Measurements from ENCODE around the gene TST. TPM values are rescaled to one million over a fixed set of nuclear protein-coding genes. Genes with fewer than 3 reads are reported as not detected.

TST gene
- total RNA-seq, 1 experiment from 2014 or later, result 45.7 TPM

DNA sequence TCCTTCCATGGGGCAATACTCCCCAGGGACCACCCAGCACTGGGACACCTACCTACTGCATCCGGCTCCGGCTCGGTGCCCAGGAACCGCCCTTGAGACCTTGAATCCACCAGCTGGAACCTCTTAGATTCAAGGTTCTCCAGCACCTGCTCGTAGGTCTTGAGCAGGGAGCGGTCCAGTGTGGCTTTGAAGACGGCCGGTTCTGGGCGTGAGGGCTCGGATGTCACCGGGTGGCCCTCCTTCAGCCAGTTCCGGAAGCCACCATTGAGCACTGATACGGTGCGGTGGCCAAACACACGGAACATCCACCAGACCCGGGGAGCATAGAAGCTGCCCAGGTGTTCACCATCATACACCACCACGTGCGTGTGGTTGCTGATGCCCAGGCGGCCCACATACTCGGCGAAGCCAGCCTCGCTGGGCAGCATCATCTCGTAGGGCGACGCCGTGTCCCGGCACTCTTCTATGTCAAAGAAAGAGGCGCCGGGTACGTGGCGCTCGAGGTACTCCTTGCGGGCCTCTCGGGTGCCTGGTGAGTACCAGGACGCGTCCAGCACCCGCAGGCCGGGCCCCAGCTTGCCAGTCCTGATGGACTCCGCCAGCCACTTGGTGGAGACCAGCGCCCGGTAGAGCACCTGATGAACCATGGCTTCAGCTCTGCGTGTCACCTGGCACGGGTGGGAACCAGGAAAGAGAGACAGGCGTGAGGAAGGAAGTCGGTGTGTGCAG, 997 bp downstream of the TST start:
- H3K36me3 ChIP-seq (replicated peaks; ENCODE audit: control insufficient read depth, insufficient read depth, low read length), result peaks cover 4% of the 10 kb centered on the region
- H3K27me3 ChIP-seq (ENCODE audit: control insufficient read depth, insufficient read depth, low read length), result no peaks in the 10 kb centered on the region
- H3K4me3 ChIP-seq (ENCODE audit: insufficient read depth, low read depth, low read length), result peak overlapping the region; percentile 91
- no peak for DNase-seq

DNA sequence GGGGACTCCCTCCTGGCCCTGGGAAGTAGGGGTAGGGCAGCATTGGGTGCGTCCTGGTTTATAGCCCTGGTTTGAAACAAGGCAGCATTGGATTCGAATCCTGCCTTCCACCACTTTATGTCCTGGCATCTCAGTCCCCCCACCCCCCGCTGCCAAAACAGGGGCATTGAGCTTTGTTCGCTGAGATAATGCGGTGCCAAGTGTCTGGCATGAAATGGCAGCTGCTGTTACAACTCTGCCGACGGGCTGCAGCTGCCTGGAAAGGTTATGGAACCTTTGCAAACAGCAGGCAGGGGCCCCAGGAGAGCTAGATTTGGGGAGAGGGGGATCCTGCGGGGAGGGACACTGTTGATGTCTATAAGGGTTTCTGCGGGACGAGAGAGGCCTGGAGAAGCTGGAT, 1.9 kb downstream of the TST start:
- DNase-seq, result no peak
- peaks cover 4% of the 10 kb centered on the region for H3K36me3 ChIP-seq (replicated peaks; ENCODE audit: control insufficient read depth, insufficient read depth, low read length)
- H3K27me3 ChIP-seq (ENCODE audit: control insufficient read depth, insufficient read depth, low read length), result no peaks in the 10 kb centered on the region
- no peak overlapping the region for H3K4me3 ChIP-seq (ENCODE audit: insufficient read depth, low read depth, low read length)

DNA sequence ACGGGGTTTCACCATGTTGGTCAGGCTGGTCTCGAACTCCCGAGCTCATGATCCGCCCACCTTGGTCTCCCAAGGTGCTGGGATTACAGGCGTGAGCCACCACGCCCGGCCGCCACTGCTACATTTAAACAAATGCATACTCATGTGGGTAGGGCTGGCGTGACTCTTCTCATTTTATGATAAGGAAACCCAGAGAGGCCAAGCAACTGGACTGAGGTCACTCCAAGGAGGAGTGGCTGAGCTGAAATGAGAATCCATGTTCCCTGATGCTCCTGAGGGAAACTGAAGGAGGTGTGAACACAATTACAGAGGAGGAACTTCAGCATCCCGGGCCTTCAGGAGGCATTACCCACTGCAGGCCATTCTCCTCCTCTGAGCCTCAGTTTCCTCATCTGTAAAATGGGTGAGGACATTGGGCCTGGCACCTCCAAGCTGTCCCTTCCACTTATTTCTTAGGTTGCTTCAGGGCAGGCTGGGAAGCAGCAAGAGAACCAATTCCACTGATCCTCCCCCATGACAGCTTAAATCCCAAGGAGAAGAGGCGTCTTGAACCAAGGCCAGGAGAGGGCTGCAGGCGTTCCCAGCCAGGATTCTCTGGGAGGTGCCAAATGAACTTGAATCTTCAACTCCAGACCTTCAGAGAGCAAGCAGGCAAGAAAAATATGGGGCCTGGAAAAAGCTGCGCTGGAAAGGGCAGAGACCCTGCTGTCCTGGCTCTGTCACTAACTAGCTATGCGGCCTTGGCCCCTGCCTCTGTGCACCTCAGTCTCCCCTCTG, 2.9 kb downstream of the TST start:
- Histone ChIP-seq H3K4me3 (ENCODE audit: insufficient read depth, low read depth, low read length) (no peak overlapping the region), H3K27me3 (ENCODE audit: control insufficient read depth, insufficient read depth, low read length) (no peaks in the 10 kb centered on the region), H3K36me3 (replicated peaks; ENCODE audit: control insufficient read depth, insufficient read depth, low read length) (peaks cover 4% of the 10 kb centered on the region)
- DNase-seq, result no peak

DNA sequence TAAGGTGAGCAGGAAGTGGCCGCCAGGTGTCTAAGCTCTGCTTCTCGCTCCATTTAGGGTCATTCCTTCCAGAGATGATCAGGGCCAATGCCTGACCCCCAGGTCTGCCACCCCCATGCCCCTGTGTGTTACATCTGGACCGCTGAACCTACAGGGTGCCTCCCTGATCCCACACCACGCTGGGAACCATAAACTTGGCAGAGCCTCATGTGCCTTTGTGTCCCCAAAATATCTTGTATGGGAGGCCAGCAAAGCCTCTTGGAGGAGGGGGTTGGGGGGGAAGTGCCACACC, 3.7 kb downstream of the TST start:
- Histone ChIP-seq H3K4me3 (ENCODE audit: insufficient read depth, low read depth, low read length) (no peak overlapping the region), H3K27me3 (ENCODE audit: control insufficient read depth, insufficient read depth, low read length) (no peaks in the 10 kb centered on the region), H3K36me3 (replicated peaks; ENCODE audit: control insufficient read depth, insufficient read depth, low read length) (peaks cover 4% of the 10 kb centered on the region)
- DNase-seq, result no peak

DNA sequence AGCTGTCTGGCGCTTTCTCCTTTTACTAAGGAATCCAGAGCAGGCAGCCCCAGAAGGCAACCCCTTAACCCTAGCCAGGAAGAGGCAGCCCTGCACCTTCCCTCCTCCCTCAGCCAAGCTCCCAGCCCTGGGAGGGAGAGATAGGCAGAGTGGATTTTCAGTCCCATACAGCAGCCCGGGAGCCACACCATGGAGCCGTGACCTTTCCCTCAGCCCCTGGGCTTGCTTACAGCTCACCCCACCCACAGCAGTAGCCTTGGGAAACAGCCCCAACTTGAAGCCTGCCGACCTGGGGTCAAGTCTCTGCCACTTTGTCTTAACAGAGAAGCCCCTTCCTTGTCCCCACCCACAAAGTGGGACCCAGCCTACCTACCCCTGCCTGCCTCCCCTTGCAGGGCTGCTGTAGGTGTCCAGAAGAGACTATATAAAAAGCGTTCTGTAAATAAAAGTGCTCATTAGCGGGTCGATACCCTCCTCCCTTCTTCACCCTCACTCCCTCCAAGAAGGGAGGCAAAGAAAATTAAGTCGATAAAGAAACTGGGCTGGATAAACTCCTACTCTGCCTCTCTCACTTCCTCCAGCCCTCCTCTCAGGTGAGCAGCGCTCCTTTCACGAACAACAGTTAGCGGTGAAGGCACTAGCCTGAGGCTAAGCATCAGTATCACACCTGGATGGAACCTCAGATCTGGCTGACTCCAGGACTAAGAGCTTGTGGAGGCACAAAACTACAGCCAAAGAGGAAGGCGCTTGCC, 4.2 kb downstream of the TST start:
- Histone ChIP-seq H3K4me3 (ENCODE audit: insufficient read depth, low read depth, low read length) (no peak overlapping the region), H3K36me3 (replicated peaks; ENCODE audit: control insufficient read depth, insufficient read depth, low read length) (peaks cover 4% of the 10 kb centered on the region), H3K27me3 (ENCODE audit: control insufficient read depth, insufficient read depth, low read length) (no peaks in the 10 kb centered on the region)
- DNase-seq, result no peak

DNA sequence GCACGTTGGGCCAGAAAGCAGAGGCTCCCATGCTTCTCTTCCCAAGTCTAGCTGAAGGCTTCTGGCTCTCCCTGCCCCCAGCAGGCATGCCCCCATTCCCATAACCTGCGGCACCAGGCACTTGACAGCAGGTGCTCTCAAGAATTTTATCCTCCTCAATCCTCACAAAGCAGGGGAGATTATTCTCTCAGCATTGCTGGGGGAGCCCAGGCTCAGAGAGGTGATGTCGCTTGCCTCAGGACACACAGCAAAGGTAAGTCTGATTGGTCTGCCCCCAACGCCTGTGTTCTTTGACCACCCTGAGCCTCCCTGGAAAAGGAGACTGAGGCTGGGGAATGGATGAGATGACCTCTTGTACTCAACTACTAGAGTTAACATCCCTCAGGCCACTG, 4.8 kb downstream of the TST start:
- Histone ChIP-seq H3K36me3 (replicated peaks; ENCODE audit: control insufficient read depth, insufficient read depth, low read length) (peaks cover 4% of the 10 kb centered on the region), H3K4me3 (ENCODE audit: insufficient read depth, low read depth, low read length) (no peak overlapping the region), H3K27me3 (ENCODE audit: control insufficient read depth, insufficient read depth, low read length) (no peaks in the 10 kb centered on the region)
- DNase-seq, result no peak

DNA sequence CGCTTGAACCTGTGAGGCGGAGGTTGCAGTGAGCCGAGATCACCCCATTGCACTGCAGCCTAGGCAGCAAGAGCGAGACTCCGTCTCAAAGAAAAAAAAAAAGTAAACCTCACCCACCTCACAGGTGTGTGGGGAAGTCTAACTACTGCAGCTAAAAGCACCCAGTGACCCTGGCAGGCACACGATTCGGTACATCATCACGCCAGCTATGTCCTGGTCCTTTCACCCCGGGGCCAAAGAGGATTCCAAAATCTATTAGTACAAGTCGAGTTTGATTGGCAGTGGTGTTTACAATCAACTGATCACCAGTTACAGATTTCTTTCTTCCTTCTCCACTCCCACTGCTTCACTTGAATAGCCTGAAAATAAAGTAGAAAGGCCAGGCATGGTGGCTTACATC, 6.3 kb downstream of the TST start:
- peaks cover 4% of the 10 kb centered on the region for H3K36me3 ChIP-seq (replicated peaks; ENCODE audit: control insufficient read depth, insufficient read depth, low read length)
- H3K4me3 ChIP-seq (ENCODE audit: insufficient read depth, low read depth, low read length), result no peak overlapping the region
- no peaks in the 10 kb centered on the region for H3K27me3 ChIP-seq (ENCODE audit: control insufficient read depth, insufficient read depth, low read length)
- no peak for DNase-seq

DNA sequence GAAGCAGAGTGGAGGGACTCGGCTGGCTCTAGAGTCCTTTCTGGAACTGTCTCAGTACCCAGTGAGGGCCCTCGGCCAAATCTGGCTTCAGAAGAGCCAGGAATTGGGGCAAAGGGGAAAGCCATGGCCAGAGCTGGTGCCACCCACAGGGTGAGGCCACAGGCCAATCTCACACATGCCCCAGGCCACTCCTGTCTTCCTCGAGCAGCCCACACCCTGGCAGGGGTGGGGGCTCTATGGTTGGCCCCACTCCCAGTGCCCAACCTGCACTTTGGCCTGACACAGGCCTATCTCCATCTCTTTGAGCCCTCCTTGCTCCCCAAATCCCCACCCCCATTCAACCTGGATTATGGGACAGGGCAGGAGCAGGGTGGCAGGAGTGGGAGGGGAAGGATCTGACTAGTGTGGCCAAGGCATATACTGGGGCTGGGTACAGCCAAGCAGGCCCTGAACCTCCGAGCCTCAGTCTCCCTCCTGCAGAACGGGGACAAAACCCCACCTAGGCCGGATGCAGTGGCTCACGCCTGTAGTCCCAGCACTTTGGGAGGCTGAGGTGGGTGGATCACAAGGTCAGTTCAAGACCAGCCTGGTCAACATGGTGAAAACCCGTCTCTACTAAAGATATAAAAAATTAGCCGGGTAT, 6.9 kb downstream of the TST start:
- H3K36me3 ChIP-seq (replicated peaks; ENCODE audit: control insufficient read depth, insufficient read depth, low read length), result peaks cover 1% of the 10 kb centered on the region; the same call in 1 of the 2 replicates
- no peak for DNase-seq

DNA sequence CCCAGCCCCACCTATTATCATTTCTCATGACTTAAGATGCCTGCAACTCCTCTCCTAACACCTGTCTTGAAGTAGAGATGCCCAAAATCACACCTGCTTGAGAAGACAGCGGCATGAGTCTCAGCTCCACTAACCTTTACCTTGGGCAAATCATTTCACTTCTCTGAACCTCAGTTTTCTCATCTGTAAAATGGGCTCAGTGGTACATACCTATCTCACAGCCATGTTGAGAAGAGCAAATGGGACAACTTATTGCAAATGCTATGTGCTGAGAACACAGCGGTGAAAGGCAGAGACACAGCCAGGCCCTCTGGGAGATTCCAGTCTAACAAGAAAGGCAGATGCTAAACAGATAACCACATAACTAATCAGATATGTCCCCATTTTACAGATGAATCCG, 7.8 kb downstream of the TST start:
- Histone ChIP-seq H3K27me3 (ENCODE audit: control insufficient read depth, insufficient read depth, low read length) (no peaks in the 10 kb centered on the region; the same call in 1 of the 2 replicates), H3K36me3 (replicated peaks; ENCODE audit: control insufficient read depth, insufficient read depth, low read length) (0 out of 2 replicates have a peak, but pooled peaks cover 1% of the 10 kb centered on the region), H3K4me3 (ENCODE audit: insufficient read depth, low read depth, low read length) (no peak overlapping the region)
- DNase-seq, result no peak

More for the DNA sequence above, 6.9 kb downstream of the TST start:
- Histone ChIP-seq H3K27me3 (ENCODE audit: control insufficient read depth, insufficient read depth, low read length) (no peaks in the 10 kb centered on the region), H3K4me3 (ENCODE audit: insufficient read depth, low read depth, low read length) (no peak overlapping the region)

DNA sequence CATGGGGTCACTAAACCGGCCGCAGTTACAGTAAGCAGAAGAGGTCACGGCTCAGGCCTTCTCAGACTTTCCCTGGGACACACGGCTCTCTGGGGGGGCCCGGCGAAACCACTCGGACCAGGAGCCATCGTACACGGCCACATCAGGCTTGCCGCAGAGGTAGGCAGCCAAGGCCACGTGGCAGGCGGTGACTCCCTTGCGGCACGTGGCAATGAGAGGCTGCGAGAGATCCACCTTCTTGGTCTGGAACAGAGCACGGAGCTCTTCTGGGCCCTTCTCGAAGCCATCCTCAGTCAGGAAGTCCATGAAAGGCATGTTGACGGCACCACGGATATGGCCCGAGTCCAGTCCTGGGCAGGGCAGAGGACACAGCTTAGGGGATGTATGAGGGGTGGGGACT, 8.3 kb downstream of the TST start:
- no peaks in the 10 kb centered on the region for H3K36me3 ChIP-seq (replicated peaks; ENCODE audit: control insufficient read depth, insufficient read depth, low read length)
- no peak overlapping the region for H3K4me3 ChIP-seq (ENCODE audit: insufficient read depth, low read depth, low read length)
- DNase-seq, result no peak
- H3K27me3 ChIP-seq (ENCODE audit: control insufficient read depth, insufficient read depth, low read length), result no peaks in the 10 kb centered on the region; the same call in 1 of the 2 replicates

DNA sequence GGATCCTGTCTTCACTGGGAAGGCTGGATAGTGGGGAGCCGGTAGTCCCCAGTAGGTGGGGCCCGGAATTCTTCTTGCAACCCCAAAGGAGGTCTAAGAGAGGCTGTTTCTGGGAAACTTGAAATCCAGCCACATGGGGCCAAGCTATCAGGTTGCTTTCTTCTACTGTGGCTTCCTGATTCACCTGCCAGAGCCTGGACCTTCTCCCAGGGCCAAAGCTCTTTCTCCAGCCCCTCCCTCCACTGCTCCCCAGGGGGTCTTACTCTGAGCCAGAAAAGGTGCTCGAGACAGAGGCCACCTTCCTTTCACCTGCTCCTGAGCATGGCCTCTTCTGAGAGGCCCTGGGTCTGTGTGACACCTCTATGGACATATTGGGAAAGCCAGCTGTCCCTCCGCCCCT, 9.1 kb downstream of the TST start:
- Histone ChIP-seq H3K27me3 (ENCODE audit: control insufficient read depth, insufficient read depth, low read length) (no peaks in the 10 kb centered on the region; the same call in 1 of the 2 replicates), H3K36me3 (replicated peaks; ENCODE audit: control insufficient read depth, insufficient read depth, low read length) (no peaks in the 10 kb centered on the region), H3K4me3 (ENCODE audit: insufficient read depth, low read depth, low read length) (no peak overlapping the region)
- no peak for DNase-seq

DNA sequence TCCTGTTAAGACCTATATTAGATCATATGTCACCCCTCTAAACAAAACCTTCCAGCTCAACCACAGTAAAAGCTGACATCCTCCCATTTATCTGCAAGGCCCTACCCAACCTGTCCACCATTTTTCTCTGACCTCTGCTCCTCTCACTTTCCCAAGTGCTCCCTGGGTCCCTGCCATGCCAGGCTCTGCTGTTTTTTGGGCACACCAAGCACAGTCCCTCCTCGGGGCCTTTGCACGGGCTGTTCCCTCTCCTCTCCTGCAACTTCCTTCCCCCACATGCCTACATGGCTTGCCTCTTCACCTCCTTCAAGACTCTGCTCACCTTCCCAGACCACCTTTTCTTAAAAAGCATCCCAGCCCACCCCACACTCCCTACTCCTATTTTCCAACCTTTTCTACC, 9.8 kb downstream of the TST start:
- DNase-seq, result no peak

DNA sequence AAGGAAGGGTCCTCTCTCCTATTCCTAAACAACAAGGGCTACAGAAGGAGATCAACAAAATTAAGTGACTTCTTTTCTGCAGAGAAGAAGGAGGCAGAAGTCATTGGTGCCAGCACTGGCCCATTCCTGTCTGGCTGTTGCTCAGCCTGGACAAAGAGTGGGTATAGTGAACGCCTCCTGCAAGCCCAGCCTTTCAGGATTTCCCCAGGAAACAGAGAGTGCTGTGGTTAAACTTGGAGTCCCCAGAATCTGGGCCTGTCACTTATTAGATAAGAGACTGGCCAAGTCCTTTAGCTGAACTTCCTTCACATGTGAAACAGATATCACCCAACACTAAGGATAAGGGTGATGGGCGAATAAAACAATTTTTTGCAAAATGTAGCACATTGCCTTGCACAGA, 10.9 kb downstream of the TST start:
- H3K4me3 ChIP-seq (ENCODE audit: insufficient read depth, low read depth, low read length), result no peak overlapping the region
- DNase-seq, result no peak
- H3K27me3 ChIP-seq (ENCODE audit: control insufficient read depth, insufficient read depth, low read length), result no peaks in the 10 kb centered on the region; the same call in 1 of the 2 replicates
- no peaks in the 10 kb centered on the region for H3K36me3 ChIP-seq (replicated peaks; ENCODE audit: control insufficient read depth, insufficient read depth, low read length)

More for the DNA sequence above, 9.8 kb downstream of the TST start:
- no peaks in the 10 kb centered on the region; the same call in 1 of the 2 replicates for H3K27me3 ChIP-seq (ENCODE audit: control insufficient read depth, insufficient read depth, low read length)
- H3K4me3 ChIP-seq (ENCODE audit: insufficient read depth, low read depth, low read length), result no peak overlapping the region
- no peaks in the 10 kb centered on the region for H3K36me3 ChIP-seq (replicated peaks; ENCODE audit: control insufficient read depth, insufficient read depth, low read length)

DNA sequence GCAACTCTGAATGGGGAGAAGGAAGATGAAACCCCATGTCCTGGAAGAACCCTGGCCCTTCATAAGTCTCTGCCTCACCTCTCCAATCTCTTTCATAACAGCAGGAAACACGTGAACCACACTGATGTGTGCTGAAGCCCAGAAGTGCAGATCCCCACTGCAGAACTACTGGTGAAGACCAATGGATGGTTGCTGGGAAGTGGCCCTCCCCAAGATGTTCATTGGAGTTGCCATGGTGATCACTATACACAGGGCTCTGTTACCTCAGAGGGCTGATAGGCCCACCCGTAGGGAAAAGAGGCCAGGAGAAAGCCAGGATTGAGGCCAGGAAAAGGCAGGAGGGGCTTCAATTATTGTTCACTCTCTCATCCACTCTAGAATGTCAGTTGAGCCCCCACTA, 11.6 kb downstream of the TST start:
- peak; percentile 79 for DNase-seq
- no peaks in the 10 kb centered on the region; the same call in 1 of the 2 replicates for H3K27me3 ChIP-seq (ENCODE audit: control insufficient read depth, insufficient read depth, low read length)
- H3K36me3 ChIP-seq (replicated peaks; ENCODE audit: control insufficient read depth, insufficient read depth, low read length), result no peaks in the 10 kb centered on the region
- H3K4me3 ChIP-seq (ENCODE audit: insufficient read depth, low read depth, low read length), result no peak overlapping the region
